NCI-H2107 treated with DMSO at 0.1 percent for 48 hours (cell line): Measurements from ENCODE around the gene ADARB2.

Experiments
- DNase-seq: peaks from one replicate; lab custom pipeline; 2025; ENCODE audit not compliant: unreplicated experiment; lab: John Stamatoyannopoulos, UW

The ADARB2 gene

GRCh38 chr10:1598393-1599153 lies 138.8 kb downstream of the ADARB2 start:
- DNase-seq: no peak

- DNase-seq: no peak
Observed at GRCh38 chr10:1597370-1598146, 139.8 kb downstream of the ADARB2 start.

DNA sequence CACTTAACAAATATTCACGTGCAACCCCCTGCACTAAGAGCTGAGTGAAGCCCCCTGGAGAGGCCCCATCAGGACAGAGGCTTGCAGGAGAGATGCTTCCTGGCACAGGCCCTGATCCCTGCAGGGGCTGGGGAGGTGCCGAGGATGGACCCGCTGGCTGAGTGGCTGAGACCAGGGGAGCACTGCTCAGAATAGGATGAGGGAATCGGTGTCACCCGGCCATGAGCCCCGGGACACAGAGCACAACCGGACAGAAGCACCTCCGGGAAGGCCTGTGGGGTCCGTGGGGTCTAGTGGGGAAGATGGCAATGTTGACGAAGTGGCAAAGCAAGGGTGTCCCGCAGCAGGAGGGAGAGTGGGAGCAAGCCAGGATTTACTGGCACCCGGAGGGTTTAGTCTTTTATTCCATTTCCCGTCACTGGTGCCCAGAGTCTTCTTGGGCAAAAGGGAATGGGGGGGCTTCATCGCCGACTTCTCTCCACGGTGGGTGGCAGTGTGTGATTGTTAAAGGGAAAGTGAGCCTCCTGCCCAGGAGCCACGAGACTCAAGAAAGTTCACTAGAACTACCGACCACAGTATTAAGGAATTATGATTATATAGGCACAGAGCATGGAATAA lies 140.7 kb downstream of the ADARB2 start:
- DNase-seq: no peak

GRCh38 chr10:1595726-1596125 lies 141.6 kb downstream of the ADARB2 start:
- DNase-seq: no peak

- no peak for DNase-seq
Observed at GRCh38 chr10:1595242-1595600, 142.1 kb downstream of the ADARB2 start.

- DNase-seq: peak; percentile 40
Observed at GRCh38 chr10:1594372-1595241, 142.7 kb downstream of the ADARB2 start.

DNA sequence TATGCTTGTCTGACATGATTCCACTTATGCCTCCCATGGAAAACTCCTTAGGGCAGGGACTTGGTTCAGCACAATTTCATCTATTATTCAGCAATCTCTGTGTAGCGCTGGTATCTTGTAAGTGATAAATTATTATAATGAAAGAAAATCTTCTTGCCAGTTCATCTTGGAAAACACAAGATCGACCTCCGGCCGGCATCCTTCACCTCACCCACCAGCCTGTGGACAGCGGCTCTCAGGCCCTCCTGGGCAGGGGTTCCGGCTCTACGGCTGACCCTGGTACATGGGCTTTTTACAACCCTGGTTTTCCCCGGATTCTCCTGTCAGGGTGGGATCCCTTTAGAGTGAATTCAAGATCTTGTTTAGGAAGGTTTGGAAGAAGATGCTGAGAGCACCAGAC lies 145.6 kb downstream of the ADARB2 start:
- DNase-seq: no peak

DNA sequence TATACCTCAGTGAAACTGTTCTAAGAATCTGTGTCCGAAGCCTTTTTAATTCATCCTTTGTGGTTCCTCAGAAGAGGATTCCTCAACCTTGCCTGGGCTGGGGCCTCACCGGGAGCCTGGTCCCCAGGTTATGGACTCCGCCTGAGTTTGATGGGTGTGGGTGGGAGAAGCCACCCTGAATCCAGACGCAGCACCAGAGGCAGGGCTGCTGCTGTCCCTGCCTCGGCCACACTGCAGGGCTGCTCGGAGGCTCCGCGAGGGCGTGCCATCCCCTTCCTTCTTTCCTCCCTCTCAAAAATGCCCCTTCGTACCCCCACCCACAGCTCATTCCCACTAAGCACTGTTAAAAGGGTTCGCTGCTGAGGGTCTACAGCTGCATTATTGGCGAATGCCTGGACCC lies 146.3 kb downstream of the ADARB2 start:
- no peak for DNase-seq

DNA sequence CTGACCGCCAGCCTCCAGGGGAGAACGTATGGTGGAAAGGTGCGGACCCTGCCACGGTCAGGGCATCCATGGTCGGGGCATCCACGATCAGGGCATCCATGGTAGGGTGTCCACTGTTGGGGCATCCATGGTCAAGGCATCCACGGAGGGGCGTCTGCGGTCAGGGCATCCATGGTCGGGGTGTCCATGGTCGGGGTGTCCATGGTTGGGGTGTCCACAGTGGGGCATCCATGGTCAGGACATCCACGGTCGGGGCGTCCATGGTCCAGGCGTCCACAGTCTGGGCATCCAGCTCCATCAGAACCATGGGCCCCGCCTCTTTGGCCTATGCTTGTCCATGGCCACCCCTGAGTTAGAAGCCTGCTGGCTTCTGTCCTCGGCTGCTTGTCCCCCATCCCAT lies 148.1 kb downstream of the ADARB2 start:
- DNase-seq: no peak

- DNase-seq: no peak
Observed at GRCh38 chr10:1582739-1583138, 154.6 kb downstream of the ADARB2 start.

GRCh38 chr10:1581189-1581588 lies 156.1 kb downstream of the ADARB2 start:
- no peak for DNase-seq

GRCh38 chr10:1579671-1580070 lies 157.7 kb downstream of the ADARB2 start:
- DNase-seq: no peak

DNA sequence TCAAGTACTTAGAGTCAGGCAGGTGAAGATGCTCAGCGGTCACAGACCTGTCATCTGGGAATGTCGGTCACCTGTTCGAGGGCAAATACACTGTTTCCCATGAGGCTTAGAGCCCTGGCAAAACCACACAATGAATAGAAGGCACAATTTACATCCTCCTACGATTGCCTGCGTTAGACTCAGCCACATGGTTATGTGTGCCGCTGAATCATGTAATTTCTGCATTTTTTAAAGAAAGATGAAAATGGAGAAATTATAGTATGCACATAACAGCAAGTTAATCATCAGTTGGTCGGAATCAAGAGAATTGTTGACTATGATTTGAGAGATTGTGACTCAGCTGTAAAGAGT lies 158.2 kb downstream of the ADARB2 start:
- no peak for DNase-seq

DNA sequence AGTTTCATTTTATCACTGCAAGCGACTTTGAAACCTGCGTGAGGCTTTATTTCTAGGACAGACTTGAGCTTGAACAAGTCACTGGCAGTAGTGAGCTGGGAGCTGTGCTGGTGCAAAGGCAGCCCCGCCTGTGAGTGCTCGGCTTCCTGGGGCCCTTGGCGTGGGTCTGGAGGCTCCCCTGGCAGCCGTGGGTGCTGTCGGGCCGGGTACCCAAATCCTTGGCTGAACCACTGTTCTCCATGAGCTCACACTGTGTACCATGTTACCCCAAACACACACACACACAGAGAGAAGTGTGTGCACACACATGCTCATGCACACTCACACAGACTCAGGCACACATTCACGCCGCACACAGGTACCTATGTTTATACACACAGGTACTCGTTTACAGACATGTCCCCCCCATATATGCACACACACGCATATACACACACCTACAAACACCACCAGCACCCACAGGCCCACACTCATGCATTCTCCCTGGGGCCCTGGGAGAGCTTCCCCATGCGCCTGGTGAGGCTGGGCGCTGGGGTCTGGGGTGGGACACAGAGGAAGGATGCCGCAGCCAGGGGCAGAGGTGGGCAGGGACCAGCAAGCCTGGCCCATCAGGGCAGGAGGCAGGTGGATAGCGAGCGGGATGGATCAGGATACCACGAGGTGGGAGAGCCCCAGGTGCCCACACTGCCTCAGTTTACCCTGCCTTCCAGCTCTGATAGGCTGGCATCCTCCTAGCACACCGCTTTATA lies 158.8 kb downstream of the ADARB2 start:
- no peak for DNase-seq

DNA sequence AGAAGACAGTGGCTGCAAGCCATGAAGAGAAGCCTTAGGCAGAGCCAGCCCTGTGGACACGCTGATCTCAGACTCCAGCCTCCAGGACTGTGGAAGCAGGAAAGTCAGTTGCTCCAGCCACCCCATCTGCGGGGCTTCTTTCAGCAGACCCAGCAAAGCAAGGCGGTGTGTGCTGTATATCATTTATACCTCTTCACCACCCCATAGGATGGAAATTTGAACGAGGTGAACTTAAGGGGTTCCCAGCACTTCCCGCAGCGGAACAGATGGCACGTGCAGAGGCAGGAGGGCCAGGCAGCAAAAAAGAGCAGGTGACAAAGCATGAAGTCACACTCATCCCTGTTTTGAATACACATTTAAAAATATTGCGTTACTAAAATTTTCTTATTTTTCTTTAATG lies 159.4 kb downstream of the ADARB2 start:
- no peak for DNase-seq

DNA sequence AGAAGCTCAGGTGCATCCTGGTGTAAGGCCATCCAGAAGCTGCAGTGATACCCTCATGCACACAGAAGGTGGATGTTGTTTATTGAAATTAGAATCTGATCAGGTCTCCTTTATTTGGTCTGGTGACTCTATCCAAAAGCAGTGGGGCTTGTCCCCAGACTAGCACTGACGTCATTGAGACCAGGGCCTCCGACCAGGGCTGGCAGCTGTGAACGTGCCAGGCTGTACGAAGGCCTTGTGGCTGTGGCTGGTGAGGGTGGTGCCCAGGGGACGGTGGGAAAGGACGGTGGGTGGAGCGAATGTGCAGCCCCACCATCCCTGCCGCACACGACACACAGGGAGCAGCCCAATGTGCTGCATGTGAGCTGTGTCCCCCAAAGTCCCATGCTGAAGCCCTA lies 160.0 kb downstream of the ADARB2 start:
- no peak for DNase-seq

- no peak for DNase-seq
Observed at GRCh38 chr10:1576467-1577372, 160.6 kb downstream of the ADARB2 start.

GRCh38 chr10:1575481-1576244 lies 161.7 kb downstream of the ADARB2 start:
- no peak for DNase-seq

DNA sequence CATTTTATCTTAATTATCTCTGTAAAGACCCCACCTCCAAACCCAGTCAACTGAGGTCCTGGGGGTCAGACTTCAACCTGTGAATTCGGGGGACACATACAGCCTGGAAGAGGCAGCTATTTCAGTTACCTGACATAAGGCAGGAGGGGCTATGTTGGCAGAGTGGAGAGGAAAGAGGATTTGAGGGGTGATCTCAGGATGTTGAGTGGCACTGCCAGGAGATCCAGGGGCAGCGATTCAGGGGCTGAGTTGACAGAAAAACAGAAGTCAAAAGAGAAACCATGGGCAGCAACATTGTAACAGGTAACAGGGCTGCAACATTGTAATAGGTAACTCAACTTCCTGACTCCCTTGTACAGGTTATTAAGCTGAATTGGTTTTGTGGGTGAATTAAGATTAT lies 162.6 kb downstream of the ADARB2 start:
- DNase-seq: no peak
